GM12878 (cell line): ENCODE results near the gene KRT73. TPM values are rescaled to one million over a fixed set of nuclear protein-coding genes. Genes with fewer than 3 reads are reported as not detected.

Experiments
- CEBPZ ChIP-seq: fragments of 150-350 bp; IDR thresholded peaks from 2 replicates; pipeline ENCODE4 v1.6.1; 2016; ENCODE audit warnings: low read depth, low read length
- CHD1 ChIP-seq: IDR thresholded peaks from 2 replicates; pipeline ENCODE4 v1.6.1; 2012; ENCODE audit warnings: low read depth, low read length, improper control_type of control experiment
- ELK1 ChIP-seq: IDR thresholded peaks from 2 replicates; pipeline ENCODE4 v1.6.1; 2012; ENCODE audit warnings: low read depth, low read length, improper control_type of control experiment
- NKRF ChIP-seq: fragments of 450-650 bp; conservative IDR thresholded peaks from 2 replicates; pipeline ENCODE4 v1.6.1; 2017; ENCODE audit warnings: mild to moderate bottlenecking, moderate library complexity
- RFX5 ChIP-seq: IDR thresholded peaks from 2 replicates; pipeline ENCODE4 v1.6.1; 2011; ENCODE audit warnings: low read depth, low read length, improper control_type of control experiment
- TBL1XR1 ChIP-seq: IDR thresholded peaks from 2 replicates; pipeline ENCODE4 v1.6.1; 2012; ENCODE audit warnings: low read depth, low read length, improper control_type of control experiment
- ZBTB4 ChIP-seq: fragments of 450-650 bp; formaldehyde crosslinking; IDR thresholded peaks from 2 replicates; pipeline ENCODE4 v1.4.0; 2022; ENCODE audit warnings: mild to moderate bottlenecking, moderate library complexity
- polyA plus RNA-seq, 11 experiments: library from polyadenylated mRNA; depleted of rRNA in 4 of 11; unstranded in 6 of 11; stranded (reverse) in 5 of 11; fragments of >200 nt; fragmentation: Nextera tagmentation in 4 of 11; fragmentation: Illumina TruSeq in 1 of 11; extraction: Ambion mirVana in 4 of 11; extraction: Trizol in 1 of 11; gene quantifications; 1 replicate in 1 of 11; 2 replicates in 10 of 11; pipeline versions ENCODE4 v1.2.1 to v1.2.3, GENCODE V29; 2011 to 2016; ENCODE audit warnings: inconsistent platforms in 2 of 11, missing spikeins in 2 of 11, low read depth in 1 of 11
- total RNA-seq, 4 experiments: library from RNA; depleted of rRNA in 3 of 4; stranded (reverse); fragments of >200 nt in 3 of 4; fragmentation: Illumina TruSeq in 1 of 4; extraction: Trizol in 1 of 4; gene quantifications; 2 replicates each; pipeline versions ENCODE4 v1.2.1 to v1.2.3, GENCODE V29; 2013 to 2021

KRT73 gene
- total and polyA plus RNA-seq, 10 of the 15 experiments (the other 5 are each of a cell fraction or from before 2014, with no cell fraction given) = not detected

GRCh38 chr12:52579468-52580465 is 38.6 kb downstream of the KRT73 start (continued):
- TF ChIP-seq CHD1 (no peak), ELK1 (no peak), RFX5 (no peak), TBL1XR1 (no peak), ZBTB4 (CRISPR knock-in tag) (no peak), NKRF (no peak), CEBPZ (no peak)
